Uterus (tissue), 4 donors: Measurements from ENCODE around the gene CRIM1. TPM values are rescaled to one million over a fixed set of nuclear protein-coding genes. Genes with fewer than 3 reads are reported as not detected.

ENCODE experiments used
- DNase-seq, 2 donors: peaks; one replicate each; pipeline ENCODE4 v3.0.0-alpha.2; 2019 to 2020
- H3K27ac ChIP-seq, 2 donors: fragments of 200-600 bp; sonication (generic); 1 replicate in 1 of 2; 2 replicates in 1 of 2; pipeline ENCODE4 v1.5.1; 2016 to 2018
- H3K27me3 ChIP-seq, 2 donors: fragments of 200-600 bp; sonication (generic); one replicate each; pipeline ENCODE4 v1.5.1; 2018 to 2019; ENCODE audit warnings: control low read depth in 1 of 2
- H3K36me3 ChIP-seq, 2 donors: fragments of 200-600 bp; sonication (generic); one replicate each; pipeline ENCODE4 v1.5.1; 2019; ENCODE audit warnings: control low read depth in 1 of 2
- H3K4me1 ChIP-seq, 2 donors: fragments of 200-600 bp; sonication (generic); one replicate each; pipeline ENCODE4 v1.5.1; 2018 to 2019; ENCODE audit warnings: control low read depth in 1 of 2
- H3K4me3 ChIP-seq, 2 donors: fragments of 200-600 bp; sonication (generic); 1 replicate in 1 of 2; 2 replicates in 1 of 2; pipeline ENCODE4 v1.5.1; 2018 to 2019; ENCODE audit warnings: mild to moderate bottlenecking in 1 of 2
- H3K9me3 ChIP-seq, 2 donors: fragments of 200-600 bp; sonication (generic); one replicate each; pipeline ENCODE4 v1.5.1; 2019; ENCODE audit warnings: control low read depth in 1 of 2
- POLR2A ChIP-seq, 2 donors: fragments of 450-650 bp; IDR thresholded peaks; one replicate each; pipeline ENCODE4 v1.6.1; 2016; ENCODE audit warnings: antibody characterized with exemption in 2 of 2, mild to moderate bottlenecking in 1 of 2, moderate library complexity in 1 of 2
- intact Hi-C: fragments of 100-400 bp; cut with DNase I; formaldehyde crosslinking; loops from one replicate; pipeline ENCODE4 v1.15.1; 2023; ENCODE audit warnings: low total_unique reads
- total RNA-seq, 4 donors: library from RNA; depleted of rRNA in 3 of 4; stranded (reverse); fragments of >200 nt in 3 of 4; gene quantifications; one replicate each; pipeline versions ENCODE4 v1.1.0 to v1.2.4, GENCODE V29; 2014 to 2023
- TF ChIP-seq, protein P1 (sequence below), 4 experiments: fragments of 200-600 bp in 2 of 4; fragments of 450-650 bp in 2 of 4; sonication (generic) in 2 of 4; IDR thresholded peaks; one replicate each; pipeline ENCODE4 v1.5.1; 2016 to 2019; ENCODE audit warnings: antibody characterized with exemption in 4 of 4, mild to moderate bottlenecking in 2 of 4, moderate library complexity in 1 of 4
- donor health status: DM: yes; HTN: yes; CAD: no.

CRIM1 gene
- total RNA-seq, 4 donors from 2014 or later = 51.2 to 168 (median 66.6) TPM

DNA sequence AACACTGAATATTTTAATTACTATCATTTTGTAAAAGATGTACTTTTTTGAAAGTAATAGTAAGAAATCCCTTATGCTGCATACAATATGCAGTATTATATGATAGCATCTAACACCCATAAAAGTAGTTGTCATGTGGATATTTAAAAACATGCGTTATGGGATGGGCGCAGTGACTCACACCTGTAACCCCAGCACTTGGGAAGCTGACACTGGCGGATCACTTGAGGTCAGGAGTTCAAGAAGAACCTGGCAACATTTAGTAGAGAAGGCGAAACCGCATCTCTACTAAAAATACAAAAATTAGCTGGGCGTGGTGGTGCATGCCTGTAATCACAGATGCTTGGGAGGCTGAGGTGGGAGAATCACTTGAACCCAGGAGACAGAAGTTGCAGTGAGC is 153.5 kb downstream of the CRIM1 start:
- no peaks in the 10 kb centered on the region for H3K36me3 ChIP-seq
- H3K9me3 ChIP-seq = no peaks in the 10 kb centered on the region
- TF ChIP-seq POLR2A (IDR thresholded peaks at IDR 0.05) = no peak
- TF ChIP-seq, protein P1, sequence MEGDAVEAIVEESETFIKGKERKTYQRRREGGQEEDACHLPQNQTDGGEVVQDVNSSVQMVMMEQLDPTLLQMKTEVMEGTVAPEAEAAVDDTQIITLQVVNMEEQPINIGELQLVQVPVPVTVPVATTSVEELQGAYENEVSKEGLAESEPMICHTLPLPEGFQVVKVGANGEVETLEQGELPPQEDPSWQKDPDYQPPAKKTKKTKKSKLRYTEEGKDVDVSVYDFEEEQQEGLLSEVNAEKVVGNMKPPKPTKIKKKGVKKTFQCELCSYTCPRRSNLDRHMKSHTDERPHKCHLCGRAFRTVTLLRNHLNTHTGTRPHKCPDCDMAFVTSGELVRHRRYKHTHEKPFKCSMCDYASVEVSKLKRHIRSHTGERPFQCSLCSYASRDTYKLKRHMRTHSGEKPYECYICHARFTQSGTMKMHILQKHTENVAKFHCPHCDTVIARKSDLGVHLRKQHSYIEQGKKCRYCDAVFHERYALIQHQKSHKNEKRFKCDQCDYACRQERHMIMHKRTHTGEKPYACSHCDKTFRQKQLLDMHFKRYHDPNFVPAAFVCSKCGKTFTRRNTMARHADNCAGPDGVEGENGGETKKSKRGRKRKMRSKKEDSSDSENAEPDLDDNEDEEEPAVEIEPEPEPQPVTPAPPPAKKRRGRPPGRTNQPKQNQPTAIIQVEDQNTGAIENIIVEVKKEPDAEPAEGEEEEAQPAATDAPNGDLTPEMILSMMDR (IDR thresholded peaks at IDR 0.05) = no peak
- H3K27me3 ChIP-seq = no peaks in the 10 kb centered on the region
- H3K4me1 ChIP-seq = no peaks in the 10 kb centered on the region
- DNase-seq = no peak
- intact Hi-C loops = no loop called here
- H3K27ac ChIP-seq = no peak overlapping the region
- no peak overlapping the region for H3K4me3 ChIP-seq

DNA sequence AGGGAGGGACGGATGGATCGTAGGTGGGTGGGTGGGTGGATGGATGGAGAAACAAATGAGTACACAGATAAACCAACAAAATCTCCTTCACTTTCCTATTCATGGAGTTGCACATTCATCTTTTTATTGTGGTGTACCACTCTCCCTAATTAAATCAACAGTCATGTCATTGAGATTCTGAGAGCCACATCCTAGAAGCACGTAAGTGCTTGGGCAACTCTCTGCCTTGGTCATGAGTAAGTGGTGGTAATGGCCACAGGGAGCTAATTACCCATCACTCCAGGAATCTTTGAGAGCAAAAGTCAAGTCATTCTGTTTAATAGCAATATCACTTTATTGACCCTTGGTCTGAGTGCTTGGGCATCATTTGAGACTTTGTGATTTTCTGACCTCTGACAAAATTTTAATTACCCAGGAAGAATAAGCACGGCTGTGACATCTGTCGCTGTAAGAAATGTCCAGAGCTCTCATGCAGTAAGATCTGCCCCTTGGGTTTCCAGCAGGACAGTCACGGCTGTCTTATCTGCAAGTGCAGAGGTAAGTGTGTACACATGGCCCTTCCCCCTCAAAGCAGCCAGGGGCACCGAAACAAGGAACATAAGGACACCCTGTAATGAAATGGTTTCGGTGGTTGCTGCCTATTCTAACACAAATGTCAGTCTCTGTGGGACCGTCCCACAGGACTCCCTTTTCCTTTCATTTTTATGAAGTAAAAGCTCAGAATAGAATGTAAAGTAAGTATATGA is 156.5 kb downstream of the CRIM1 start:
- TF ChIP-seq, protein P1 (IDR thresholded peaks at IDR 0.05) = no peak
- no peak for TF ChIP-seq POLR2A (IDR thresholded peaks at IDR 0.05)

DNA sequence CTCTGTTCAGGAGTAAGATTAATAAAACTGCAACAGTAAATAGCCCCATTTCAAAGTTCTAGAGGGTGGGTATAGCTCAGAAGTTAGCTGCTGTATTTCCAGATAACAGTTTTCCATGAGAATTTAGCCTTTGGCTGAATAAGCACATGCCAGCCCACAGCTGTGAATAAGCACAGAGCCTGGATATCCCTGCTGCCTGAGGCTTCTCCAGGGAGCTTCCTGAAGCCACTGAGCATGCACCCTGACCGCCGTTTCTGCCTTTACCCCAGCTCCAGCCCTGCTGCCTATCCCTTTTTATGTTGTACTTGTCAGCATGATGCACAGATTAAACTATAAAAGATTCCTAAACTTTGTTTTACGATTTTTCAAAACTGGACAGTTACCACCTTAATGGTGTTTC is 157.1 kb downstream of the CRIM1 start:
- no peak overlapping the region for H3K27ac ChIP-seq
- intact Hi-C loops = no loop called here
- no peak for TF ChIP-seq POLR2A (IDR thresholded peaks at IDR 0.05)
- TF ChIP-seq, protein P1 (IDR thresholded peaks at IDR 0.05) = no peak
- no peaks in the 10 kb centered on the region for H3K4me1 ChIP-seq
- no peak overlapping the region for H3K4me3 ChIP-seq
- no peaks in the 10 kb centered on the region for H3K36me3 ChIP-seq
- H3K9me3 ChIP-seq = no peaks in the 10 kb centered on the region
- DNase-seq = no peak
- no peaks in the 10 kb centered on the region for H3K27me3 ChIP-seq

More for the DNA sequence above, 156.5 kb downstream of the CRIM1 start:
- Histone ChIP-seq H3K9me3 (no peaks in the 10 kb centered on the region), H3K4me3 (no peak overlapping the region), H3K27me3 (no peaks in the 10 kb centered on the region), H3K36me3 (no peaks in the 10 kb centered on the region), H3K4me1 (no peaks in the 10 kb centered on the region), H3K27ac (no peak overlapping the region)
- no peak for DNase-seq
- intact Hi-C loops = no loop called here

DNA sequence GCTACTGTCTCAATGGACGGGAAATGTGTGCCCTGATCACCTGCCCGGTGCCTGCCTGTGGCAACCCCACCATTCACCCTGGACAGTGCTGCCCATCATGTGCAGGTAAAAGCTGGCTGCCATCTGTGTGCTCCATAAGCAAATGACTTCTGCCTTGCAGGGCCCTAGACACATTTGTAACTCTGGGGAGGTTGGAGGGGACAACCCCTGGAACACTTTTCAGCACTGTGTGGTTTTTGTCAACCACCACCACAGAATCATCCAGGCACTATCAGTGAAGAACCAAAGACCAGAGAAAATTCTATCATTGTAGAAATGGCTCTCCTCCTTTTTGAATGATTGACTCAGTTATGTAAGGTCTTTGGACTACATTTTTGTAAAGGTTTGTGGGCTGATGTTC is 158.1 kb downstream of the CRIM1 start:
- H3K36me3 ChIP-seq = no peaks in the 10 kb centered on the region
- DNase-seq = no peak
- TF ChIP-seq POLR2A (IDR thresholded peaks at IDR 0.05) = no peak
- TF ChIP-seq, protein P1 (IDR thresholded peaks at IDR 0.05) = no peak
- no peaks in the 10 kb centered on the region for H3K9me3 ChIP-seq
- no peaks in the 10 kb centered on the region for H3K4me1 ChIP-seq
- H3K27me3 ChIP-seq = no peaks in the 10 kb centered on the region
- no peak overlapping the region for H3K27ac ChIP-seq
- intact Hi-C loops = no loop called here
- no peak overlapping the region for H3K4me3 ChIP-seq

DNA sequence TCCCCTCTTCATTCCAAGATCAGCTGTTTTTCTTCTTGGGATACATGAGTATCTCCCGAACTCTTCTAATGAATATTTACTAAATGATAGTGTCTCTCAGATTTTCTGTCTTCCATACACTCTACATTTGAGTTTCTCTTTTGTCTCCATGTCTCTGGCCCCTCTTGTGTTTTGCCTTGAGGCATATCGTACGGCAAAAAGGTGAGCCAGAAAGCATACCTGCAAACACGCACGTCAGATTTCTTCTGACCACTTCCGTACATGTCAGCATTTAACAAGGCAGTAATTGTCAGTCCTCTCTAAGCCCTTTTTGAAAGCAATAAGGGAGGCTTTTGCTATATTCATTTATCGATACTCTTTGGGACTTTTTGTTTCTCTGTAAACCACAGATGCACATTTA is 160.0 kb downstream of the CRIM1 start:
- intact Hi-C loops = no loop called here
- no peak for TF ChIP-seq POLR2A (IDR thresholded peaks at IDR 0.05)
- TF ChIP-seq, protein P1 (IDR thresholded peaks at IDR 0.05) = no peak

More for the DNA sequence above, 160.0 kb downstream of the CRIM1 start:
- H3K36me3 ChIP-seq = no peaks in the 10 kb centered on the region
- H3K9me3 ChIP-seq = no peaks in the 10 kb centered on the region
- DNase-seq = no peak
- H3K4me1 ChIP-seq = no peaks in the 10 kb centered on the region
- no peak overlapping the region for H3K4me3 ChIP-seq
- no peaks in the 10 kb centered on the region for H3K27me3 ChIP-seq
- H3K27ac ChIP-seq = no peak overlapping the region
